KBM-7 (cell line): ENCODE measurements around the gene CLIC4.
A peak's percentile ranks its signal among the peaks of the same experiment; 100 is the strongest.

ENCODE experiments used
- DNase-seq: peaks from one replicate; pipeline ENCODE4 v3.0.0-alpha.2; 2015
- in situ Hi-C: fragments of 300-500 bp; cut with MboI; formaldehyde crosslinking; loops from 2 replicates; pipeline ENCODE4 v1.14.3; 2020; ENCODE audit warnings: low sequenced_read_pairs, low pct_unique_long_range_greater_than_20kb, mixed read lengths

The CLIC4 gene

DNA sequence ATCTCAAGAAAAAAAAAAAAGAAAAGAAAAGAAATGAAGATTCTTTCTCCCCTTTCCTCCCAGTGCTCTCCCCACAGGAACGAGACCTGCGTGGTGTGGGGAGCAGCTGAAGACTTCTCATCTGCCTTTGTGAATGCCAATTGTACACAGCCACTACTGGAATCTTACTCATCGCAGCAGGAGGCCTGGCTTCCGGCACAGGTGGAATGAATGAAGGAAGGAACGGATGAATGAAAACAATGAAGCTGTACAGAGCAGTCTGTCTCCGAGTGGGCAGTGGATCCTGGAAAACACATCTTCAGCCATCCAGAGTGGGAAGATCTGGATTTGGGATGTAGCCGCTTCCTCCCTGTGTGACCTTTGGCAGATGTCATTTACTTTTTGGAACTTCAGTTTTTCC lies 119.9 kb downstream of the CLIC4 start:
- no peak for DNase-seq
- in situ Hi-C loops, result no loop called here

- DNase-seq, result no peak
- in situ Hi-C loops, result no loop called here
Measured at GRCh38 chr1:24865587-24865986, 120.3 kb downstream of the CLIC4 start.

DNA sequence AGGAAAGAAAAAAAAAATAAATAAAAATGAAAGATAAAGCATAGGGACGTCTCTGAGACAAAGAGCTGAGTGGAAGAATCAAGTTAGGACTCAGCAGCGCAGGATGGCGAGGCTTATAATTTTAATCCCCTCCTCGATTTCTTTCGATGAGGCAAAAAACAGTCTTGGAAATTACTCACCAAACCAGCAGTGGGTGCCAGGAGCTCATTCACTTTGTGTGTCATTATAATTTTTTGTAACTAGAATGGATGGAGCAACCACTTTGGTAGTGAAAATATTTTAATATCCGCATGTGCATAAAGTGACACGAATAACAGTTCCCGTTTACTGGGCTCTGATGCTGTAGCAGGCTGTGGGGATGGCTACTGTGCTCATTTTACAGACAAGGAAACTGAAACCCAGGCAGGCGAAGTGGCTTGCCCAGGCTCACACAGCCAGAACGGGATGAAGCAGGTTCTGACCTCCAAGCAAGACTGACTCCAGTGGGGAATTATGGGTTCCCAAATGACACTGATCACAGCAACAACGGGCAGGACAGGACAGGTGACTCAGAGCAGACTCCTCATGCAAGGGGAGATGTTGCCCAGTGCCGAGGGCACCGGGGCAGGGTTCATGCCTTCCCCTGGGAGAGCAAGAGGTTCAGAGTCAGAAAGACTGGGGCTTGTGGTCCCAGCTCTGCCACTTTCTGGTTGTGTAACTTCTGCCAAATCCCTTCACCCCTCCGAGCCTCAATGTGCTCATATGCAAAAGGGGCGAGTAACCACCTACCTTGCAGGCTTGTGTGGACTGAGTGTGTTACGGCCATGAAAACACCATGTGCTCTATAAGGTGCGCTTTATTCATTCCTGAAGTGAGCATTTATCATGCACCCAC lies 121.2 kb downstream of the CLIC4 start:
- in situ Hi-C loops, result no loop called here
- no peak for DNase-seq

GRCh38 chr1:24867084-24867870 lies 122.0 kb downstream of the CLIC4 start:
- in situ Hi-C loops, result no loop called here

GRCh38 chr1:24868016-24868875 lies 123.0 kb downstream of the CLIC4 start:
- in situ Hi-C loops, result no loop called here
- DNase-seq, result no peak

More at GRCh38 chr1:24867084-24867870, 122.0 kb downstream of the CLIC4 start:
- DNase-seq, result no peak

GRCh38 chr1:24870551-24871195 lies 125.4 kb downstream of the CLIC4 start:
- in situ Hi-C loops, result no loop called here
- DNase-seq, result peak; percentile 63

DNA sequence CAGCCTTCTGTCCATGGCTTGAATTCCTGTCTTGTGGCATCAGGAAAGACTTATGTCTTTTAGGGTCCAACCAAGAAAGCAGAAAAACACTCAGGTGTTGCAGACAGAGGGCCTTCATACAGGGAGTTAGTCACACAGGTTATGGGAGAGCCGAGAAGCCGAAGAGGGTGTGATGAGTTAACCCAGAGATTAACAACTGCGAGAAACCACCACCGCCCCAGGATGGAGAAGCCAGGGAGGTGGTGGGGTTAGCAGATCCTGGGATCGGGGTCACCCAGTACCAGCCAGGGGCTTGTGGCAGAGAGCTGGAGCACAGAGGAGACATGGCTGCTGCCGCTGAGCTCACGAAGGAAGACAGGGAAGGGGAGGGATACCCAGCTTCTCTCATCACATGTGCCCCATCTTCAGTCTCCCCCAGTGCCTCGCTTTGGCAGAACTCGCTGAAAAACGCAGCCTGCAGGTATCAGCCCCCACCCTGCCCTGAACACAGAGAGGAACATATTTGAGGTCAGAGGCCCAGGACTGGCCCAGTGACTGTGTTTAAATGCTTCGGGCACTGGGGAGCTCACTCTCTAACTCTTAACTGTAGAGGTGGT lies 126.2 kb downstream of the CLIC4 start:
- no peak for DNase-seq
- in situ Hi-C loops, result no loop called here

- in situ Hi-C loops, result no loop called here
- peak; percentile 99 for DNase-seq
Measured at GRCh38 chr1:24872061-24872850, 127.0 kb downstream of the CLIC4 start.

DNA sequence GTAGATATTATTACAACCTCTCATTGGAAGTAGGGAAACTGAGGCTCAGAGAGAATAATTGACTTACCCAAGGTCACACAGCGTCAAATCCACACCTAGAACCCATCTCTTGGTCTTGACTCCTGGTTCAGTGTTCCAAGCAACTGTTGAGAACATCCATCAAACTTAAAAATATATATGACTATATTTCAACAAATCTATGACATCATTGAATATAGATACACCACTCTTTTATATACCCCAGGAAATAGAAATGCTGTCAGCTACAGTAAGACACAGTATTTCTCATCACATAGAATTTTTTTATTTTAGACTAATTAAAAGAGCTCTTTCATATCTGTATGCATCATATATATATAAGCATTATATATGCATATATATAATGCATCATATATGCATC lies 127.9 kb downstream of the CLIC4 start:
- in situ Hi-C loops, result no loop called here
- DNase-seq, result no peak

GRCh38 chr1:24874056-24874455 lies 128.8 kb downstream of the CLIC4 start:
- in situ Hi-C loops, result no loop called here
- DNase-seq, result no peak

- DNase-seq, result no peak
- in situ Hi-C loops, result no loop called here
Measured at GRCh38 chr1:24874611-24875234, 129.5 kb downstream of the CLIC4 start.

DNA sequence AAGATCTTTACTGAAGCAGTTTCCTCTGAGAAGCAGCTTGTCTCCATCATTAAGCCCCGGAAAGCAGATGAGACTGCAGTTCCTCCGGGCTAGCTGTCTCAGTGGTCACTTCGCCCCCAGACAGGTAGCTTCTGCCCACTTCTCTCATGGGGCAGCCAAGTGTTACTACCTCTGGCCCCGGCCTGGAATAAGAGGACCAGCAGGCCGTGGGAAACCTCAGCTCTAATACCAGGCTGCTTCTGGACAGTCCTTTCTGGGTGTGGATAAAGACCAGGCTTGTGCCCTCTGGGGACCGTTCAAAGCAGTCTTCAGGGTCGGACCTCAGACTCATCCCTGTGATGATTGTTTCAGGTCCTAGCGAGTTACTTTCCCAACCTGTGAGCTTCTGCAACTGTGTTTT lies 130.0 kb downstream of the CLIC4 start:
- DNase-seq, result no peak
- in situ Hi-C loops, result no loop called here

- in situ Hi-C loops, result no loop called here
- DNase-seq, result no peak
Measured at GRCh38 chr1:24875991-24876506, 130.8 kb downstream of the CLIC4 start.

DNA sequence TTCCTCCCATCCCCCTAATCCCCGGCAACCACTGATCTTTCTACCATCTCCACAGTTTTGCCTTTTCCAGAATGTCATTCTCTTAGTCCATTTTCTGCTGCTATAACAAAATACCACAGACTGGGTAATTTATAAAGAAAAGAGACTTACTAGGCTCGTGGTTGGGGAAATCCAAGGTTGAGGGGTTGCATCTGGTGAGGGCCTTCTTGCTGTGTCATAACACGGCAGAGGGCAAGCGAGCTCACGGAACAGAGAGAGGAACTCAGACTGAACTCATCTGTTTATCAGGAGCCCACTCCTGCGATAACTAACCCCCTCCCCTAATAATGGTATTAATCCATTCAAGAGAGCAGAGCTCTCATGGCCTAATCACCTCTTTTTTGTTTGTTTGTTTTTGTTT lies 132.8 kb downstream of the CLIC4 start:
- no peak for DNase-seq
- in situ Hi-C loops, result no loop called here

DNA sequence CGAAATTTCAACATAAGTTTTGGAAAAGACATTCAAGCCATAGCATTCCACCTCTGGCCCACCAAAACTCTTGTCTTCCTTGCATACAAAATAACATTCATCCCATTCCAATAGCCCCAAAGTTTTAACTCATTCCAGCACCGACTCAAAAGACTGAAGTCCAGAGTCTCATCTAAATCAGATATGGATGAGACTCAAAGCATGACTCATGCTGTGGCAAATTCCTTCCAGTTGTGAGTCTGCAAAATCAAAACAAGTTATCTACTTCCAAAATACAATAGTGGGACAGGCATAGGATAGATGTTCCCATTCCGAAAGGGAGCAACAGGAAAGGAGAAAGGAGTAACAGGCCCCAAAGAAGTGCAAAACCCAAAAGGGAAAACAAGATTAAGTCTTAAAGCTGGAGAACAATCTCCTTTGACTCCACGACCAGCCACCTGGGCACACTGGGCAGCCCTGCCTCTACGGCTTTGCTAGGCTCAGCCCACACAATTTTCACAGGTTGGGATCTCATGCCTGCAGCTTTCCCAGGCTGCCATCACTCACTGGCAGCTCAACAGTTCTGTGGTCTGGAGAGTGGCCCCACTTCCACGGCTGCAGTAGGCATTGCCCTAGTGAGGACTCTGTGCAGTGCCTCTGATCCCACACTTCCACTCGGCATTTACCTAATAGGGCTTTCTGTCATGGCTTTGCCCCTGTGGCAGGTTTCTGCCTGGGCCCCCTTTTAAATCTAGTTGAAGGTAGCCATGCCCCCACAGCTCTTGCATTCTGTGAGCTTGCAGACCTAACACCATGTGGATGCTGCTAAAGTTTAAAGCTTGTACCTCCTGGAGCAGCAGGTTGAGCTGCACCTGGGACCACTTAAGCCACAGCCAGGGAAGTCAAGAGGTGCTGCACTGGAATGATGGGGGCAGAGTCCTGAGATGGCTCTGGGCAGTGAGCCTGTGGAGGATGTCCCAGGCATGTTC lies 133.8 kb downstream of the CLIC4 start:
- in situ Hi-C loops, result no loop called here
- no peak for DNase-seq

GRCh38 chr1:24881034-24881433 lies 135.8 kb downstream of the CLIC4 start:
- in situ Hi-C loops, result no loop called here
- no peak for DNase-seq
